Transverse colon (tissue), 4 donors: ENCODE data around the gene ATP12A. TPM values are rescaled to one million over a fixed set of nuclear protein-coding genes. Genes with fewer than 3 reads are reported as not detected.

Experiments
- DNase-seq: peaks from one replicate; pipeline ENCODE4 v3.0.0-alpha.2; 2019
- H3K27ac ChIP-seq, 4 donors: fragments of 200-600 bp; sonication (generic); 2 replicates each; pipeline ENCODE4 v1.5.1; 2016 to 2018; ENCODE audit warnings: inconsistent platforms in 4 of 4
- H3K27me3 ChIP-seq: fragments of 200-600 bp; sonication (generic); 2 replicates; pipeline ENCODE4 v1.5.1; 2017; ENCODE audit warnings: inconsistent platforms
- H3K36me3 ChIP-seq, 4 donors: fragments of 200-600 bp; sonication (generic); 2 replicates each; pipeline ENCODE4 v1.5.1; 2017 to 2019; ENCODE audit warnings: inconsistent platforms in 4 of 4
- H3K4me1 ChIP-seq, 4 donors: fragments of 200-600 bp; sonication (generic); 2 replicates each; pipeline ENCODE4 v1.5.1; 2017 to 2020; ENCODE audit warnings: inconsistent platforms in 4 of 4
- H3K4me3 ChIP-seq, 4 donors: fragments of 200-600 bp; sonication (generic); 1 replicate in 1 of 4; 2 replicates in 3 of 4; pipeline versions ENCODE4 v1.5.1 to v1.6.1; 2017 to 2019; ENCODE audit warnings: inconsistent platforms in 4 of 4
- H3K9me3 ChIP-seq, 2 donors: fragments of 200-600 bp; sonication (generic); 2 replicates each; pipeline ENCODE4 v1.5.1; 2017 to 2019; ENCODE audit warnings: inconsistent platforms in 2 of 2
- EP300 ChIP-seq: sonication (generic); formaldehyde crosslinking; IDR thresholded peaks from one replicate; pipeline ENCODE4 v1.6.1; 2017; ENCODE audit warnings: antibody characterized with exemption, low read depth
- POLR2A ChIP-seq: fragments of 450-650 bp; IDR thresholded peaks from one replicate; pipeline ENCODE4 v1.6.1; 2016; ENCODE audit warnings: antibody characterized with exemption, mild to moderate bottlenecking, moderate library complexity
- POLR2AphosphoS5 ChIP-seq, 3 donors: sonication (generic); formaldehyde crosslinking; IDR thresholded peaks; one replicate each; pipeline ENCODE4 v1.6.1; 2016; ENCODE audit warnings: antibody characterized with exemption in 3 of 3
- WGBS, 2 donors: methylation state at CpG; one replicate each; pipeline ENCODE4 v1.1.5; 2018; ENCODE audit warnings: low coverage in 1 of 2; 5-methylcytosine and 5-hydroxymethylcytosine counted together
- in situ Hi-C, 4 donors: fragments of 200-750 bp; cut with MboI; loops; one replicate each; pipeline versions ENCODE4 v1.15.0 to v1.15.1; 2017; ENCODE audit warnings: low sequenced_read_pairs in 3 of 4, low pct_ligation_motif_present in 1 of 4, low pct_unique_long_range_greater_than_20kb in 1 of 4
- intact Hi-C: fragments of 100-400 bp; cut with DNase I; formaldehyde crosslinking; loops from one replicate; pipeline ENCODE4 v1.15.1; 2023; ENCODE audit warnings: low total_unique reads
- total RNA-seq, 4 donors: library from RNA; depleted of rRNA; stranded (reverse); fragments of >200 nt; gene quantifications; one replicate each; pipeline ENCODE4 v1.1.0, GENCODE V29; 2016
- TF ChIP-seq, protein P1 (sequence below), 5 experiments: fragments of 200-600 bp in 3 of 5; fragments of 450-650 bp in 2 of 5; sonication (generic) in 3 of 5; IDR thresholded peaks; 1 replicate in 2 of 5; 2 replicates in 3 of 5; pipeline ENCODE4 v1.5.1; 2016 to 2017; ENCODE audit warnings: antibody characterized with exemption in 5 of 5, inconsistent platforms in 3 of 5, mild to moderate bottlenecking in 2 of 5, moderate library complexity in 1 of 5

ATP12A gene
- total RNA-seq, 4 donors from 2014 or later = 0.14 TPM; not detected in 3

DNA sequence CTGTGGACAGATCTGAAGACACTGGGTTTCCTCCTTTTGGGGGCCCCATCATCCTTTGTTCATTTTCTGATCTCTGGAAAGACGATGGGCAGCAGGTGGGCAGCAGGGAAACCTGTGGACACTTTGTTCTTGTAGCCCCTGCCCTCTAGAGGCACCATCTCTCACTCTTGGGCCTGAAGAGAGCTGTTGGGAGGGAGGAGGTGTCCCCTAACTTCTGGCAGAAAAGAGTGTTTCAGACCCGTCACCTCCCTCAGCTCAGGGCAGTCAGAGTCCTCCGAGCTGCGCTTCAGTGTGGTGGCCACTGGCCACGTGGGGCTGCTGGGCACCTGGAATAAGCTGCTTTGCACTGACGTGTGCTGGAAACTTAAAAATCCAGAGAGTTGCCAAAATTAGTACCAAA is 56.8 kb downstream of the ATP12A start:
- Histone ChIP-seq H3K27me3 (no peaks in the 10 kb centered on the region), H3K4me3 (no peak overlapping the region), H3K27ac (no peak overlapping the region), H3K4me1 (no peaks in the 10 kb centered on the region), H3K9me3 (no peaks in the 10 kb centered on the region), H3K36me3 (no peaks in the 10 kb centered on the region)
- intact Hi-C loops = no loop called here
- no peak for DNase-seq
- no peak for TF ChIP-seq POLR2AphosphoS5 (IDR thresholded peaks at IDR 0.05)
- TF ChIP-seq, protein P1, sequence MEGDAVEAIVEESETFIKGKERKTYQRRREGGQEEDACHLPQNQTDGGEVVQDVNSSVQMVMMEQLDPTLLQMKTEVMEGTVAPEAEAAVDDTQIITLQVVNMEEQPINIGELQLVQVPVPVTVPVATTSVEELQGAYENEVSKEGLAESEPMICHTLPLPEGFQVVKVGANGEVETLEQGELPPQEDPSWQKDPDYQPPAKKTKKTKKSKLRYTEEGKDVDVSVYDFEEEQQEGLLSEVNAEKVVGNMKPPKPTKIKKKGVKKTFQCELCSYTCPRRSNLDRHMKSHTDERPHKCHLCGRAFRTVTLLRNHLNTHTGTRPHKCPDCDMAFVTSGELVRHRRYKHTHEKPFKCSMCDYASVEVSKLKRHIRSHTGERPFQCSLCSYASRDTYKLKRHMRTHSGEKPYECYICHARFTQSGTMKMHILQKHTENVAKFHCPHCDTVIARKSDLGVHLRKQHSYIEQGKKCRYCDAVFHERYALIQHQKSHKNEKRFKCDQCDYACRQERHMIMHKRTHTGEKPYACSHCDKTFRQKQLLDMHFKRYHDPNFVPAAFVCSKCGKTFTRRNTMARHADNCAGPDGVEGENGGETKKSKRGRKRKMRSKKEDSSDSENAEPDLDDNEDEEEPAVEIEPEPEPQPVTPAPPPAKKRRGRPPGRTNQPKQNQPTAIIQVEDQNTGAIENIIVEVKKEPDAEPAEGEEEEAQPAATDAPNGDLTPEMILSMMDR (IDR thresholded peaks at IDR 0.05) = no peak
- TF ChIP-seq EP300 = no peak
- TF ChIP-seq POLR2A = no peak
- 71 to 87% methylated on average over 1 to 6 of the region's 6 CpGs for WGBS, 2 donors
- in situ Hi-C loops = no loop called here

DNA sequence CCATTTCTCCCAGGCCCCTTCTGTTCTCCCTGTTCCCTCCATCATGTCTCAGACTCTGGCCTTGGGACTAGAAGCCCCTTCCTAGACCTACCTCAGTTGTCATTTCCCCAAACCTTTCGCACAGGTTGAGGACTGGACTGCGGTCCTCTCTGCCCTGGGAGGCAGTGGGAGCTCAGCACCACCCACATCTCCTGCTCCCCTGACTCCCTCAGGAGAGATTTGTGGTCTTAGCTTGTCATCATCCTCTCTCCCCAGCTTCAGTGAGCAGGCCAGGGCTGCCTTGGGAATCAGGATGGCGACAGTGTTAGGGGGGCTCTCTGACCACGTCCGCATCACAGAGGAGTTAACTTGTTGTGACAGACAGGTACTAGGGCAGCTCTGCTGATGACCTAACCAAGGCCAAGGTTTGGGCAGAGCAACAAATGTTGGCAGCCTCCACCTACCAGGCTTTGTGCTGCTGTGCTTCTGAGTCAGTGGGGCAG is 58.2 kb downstream of the ATP12A start:
- intact Hi-C loops = no loop called here
- 99% methylated on average over 5 of the region's 5 CpGs; no CpG with 5 or more reads in 1 of the 2 donors for WGBS, 2 donors

DNA sequence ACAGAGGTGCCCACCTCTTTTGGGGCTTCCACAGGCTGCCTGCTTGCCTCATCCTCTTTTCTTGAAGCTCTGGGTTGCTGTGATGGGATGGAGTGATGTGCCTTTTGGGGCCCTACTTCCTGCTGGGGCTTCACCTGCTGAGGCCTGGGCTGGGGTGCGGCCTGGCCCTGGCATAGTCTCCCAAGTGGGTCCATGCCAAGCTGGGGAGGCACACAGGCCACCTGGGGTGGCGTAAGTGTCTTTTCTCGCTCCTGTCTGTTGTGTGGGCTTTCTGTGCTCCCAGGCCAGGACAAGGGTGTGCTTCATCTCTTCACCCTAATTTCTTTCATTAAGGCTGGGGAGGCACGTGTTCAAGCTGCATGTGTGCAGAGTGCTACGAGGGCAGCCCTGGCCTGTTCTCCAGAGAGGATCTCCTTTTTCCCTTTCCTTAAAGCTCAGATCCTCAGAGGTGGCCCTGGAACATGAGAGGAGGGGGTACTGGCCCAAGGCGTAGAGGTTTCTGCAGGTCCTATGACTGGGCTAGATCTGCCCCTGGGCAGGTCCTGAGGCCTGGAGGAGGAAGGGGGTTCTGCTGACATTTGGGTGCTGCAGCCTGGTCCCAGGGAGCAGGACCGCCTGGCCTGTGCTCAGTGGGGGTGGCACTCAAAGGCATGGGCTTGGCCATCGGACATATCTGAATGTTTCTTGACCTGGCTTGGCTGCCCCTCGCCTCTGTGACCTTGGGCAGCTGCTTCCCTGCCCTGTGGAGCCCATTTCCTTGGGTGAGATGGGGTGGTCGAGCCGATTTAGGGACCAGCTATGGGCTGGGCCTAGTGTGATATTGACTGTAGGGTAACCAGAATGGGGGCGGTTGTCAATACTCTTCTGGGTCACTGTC is 60.0 kb downstream of the ATP12A start:
- 89% methylated on average over 11 of the region's 12 CpGs; no CpG with 5 or more reads in 1 of the 2 donors for WGBS, 2 donors
- H3K27me3 ChIP-seq = peaks cover 12% of the 10 kb centered on the region
- no peak overlapping the region for H3K4me3 ChIP-seq
- no peaks in the 10 kb centered on the region for H3K4me1 ChIP-seq
- intact Hi-C loops (no loop called here), in situ Hi-C loops (no loop called here)
- H3K36me3 ChIP-seq = no peaks in the 10 kb centered on the region
- H3K27ac ChIP-seq = no peak overlapping the region
- H3K9me3 ChIP-seq = no peaks in the 10 kb centered on the region
- TF ChIP-seq POLR2AphosphoS5 (IDR thresholded peaks at IDR 0.05) (no peak), EP300 (no peak), POLR2A (no peak)
- TF ChIP-seq, protein P1 (IDR thresholded peaks at IDR 0.05) = no peak
- no peak for DNase-seq

More for the DNA sequence above, 58.2 kb downstream of the ATP12A start:
- Histone ChIP-seq H3K4me3 (no peak overlapping the region), H3K27ac (no peak overlapping the region), H3K4me1 (no peaks in the 10 kb centered on the region), H3K36me3 (no peaks in the 10 kb centered on the region), H3K9me3 (no peaks in the 10 kb centered on the region), H3K27me3 (no peaks in the 10 kb centered on the region)
- in situ Hi-C loops = no loop called here
- TF ChIP-seq EP300 (no peak), POLR2A (no peak), POLR2AphosphoS5 (IDR thresholded peaks at IDR 0.05) (no peak)
- TF ChIP-seq, protein P1 (IDR thresholded peaks at IDR 0.05) = no peak
- no peak for DNase-seq

DNA sequence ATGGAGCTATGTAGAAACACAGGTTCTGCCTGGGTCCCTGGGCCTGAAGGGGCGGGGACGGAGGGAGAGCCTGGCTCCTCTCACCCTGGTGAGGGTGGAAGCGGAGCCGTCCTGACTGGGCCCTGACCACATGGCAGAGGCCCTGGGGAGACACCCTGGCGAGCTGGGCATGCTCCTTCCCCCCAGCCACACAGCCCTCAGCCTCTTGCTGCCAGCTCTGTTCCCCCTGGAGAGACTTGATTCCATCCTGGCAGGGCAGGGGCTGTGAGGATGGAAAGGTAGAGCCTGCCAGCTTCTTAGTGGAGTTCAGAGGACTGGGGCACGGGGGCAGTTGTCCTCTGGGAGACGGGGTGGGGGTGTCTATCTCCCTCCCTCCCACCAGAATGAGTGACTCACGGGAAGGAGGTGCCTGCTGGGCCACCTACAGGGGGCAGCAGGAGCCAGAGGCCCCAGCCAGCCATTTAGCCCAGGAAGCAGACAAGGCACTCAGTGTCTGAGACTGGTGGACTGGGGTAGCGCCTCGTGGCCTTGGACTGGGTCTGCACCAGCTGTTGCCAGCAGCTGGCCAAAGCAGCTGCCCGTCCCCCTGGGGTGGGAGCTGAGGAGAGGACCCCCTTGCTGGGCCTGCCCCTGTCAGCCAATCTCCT is 60.9 kb downstream of the ATP12A start:
- peaks cover 21% of the 10 kb centered on the region for H3K27me3 ChIP-seq
- DNase-seq = no peak
- no peak overlapping the region for H3K4me3 ChIP-seq
- WGBS, 2 donors = 63% methylated on average over 11 of the region's 11 CpGs; no CpG with 5 or more reads in 1 of the 2 donors
- TF ChIP-seq EP300 (no peak), POLR2AphosphoS5 (IDR thresholded peaks at IDR 0.05) (no peak), POLR2A (no peak)
- TF ChIP-seq, protein P1 (IDR thresholded peaks at IDR 0.05) = peak in 1 of 5 experiments; percentile 8
- H3K36me3 ChIP-seq = no peaks in the 10 kb centered on the region
- H3K9me3 ChIP-seq = no peaks in the 10 kb centered on the region
- intact Hi-C loops = no loop called here
- H3K27ac ChIP-seq = no peak overlapping the region
- in situ Hi-C loops = no loop called here
- peaks cover 0 to under 1% (median 0%) of the 10 kb centered on the region in 4 donors for H3K4me1 ChIP-seq
